Vein endothelial cell (primary cell): ENCODE results near the gene PPP2R1A. TPM values are rescaled to one million over a fixed set of nuclear protein-coding genes. Genes with fewer than 3 reads are reported as not detected.

ENCODE experiments used
- small RNA-seq: library from RNA; depleted of rRNA; stranded (forward); fragments of <200 nt; gene quantifications from one replicate; pipeline ENCODE3, GENCODE V24; 2012
- total RNA-seq: library from RNA; depleted of rRNA; stranded (reverse); fragments of >200 nt; gene quantifications from 2 replicates; pipeline ENCODE4 v1.2.3, GENCODE V29; 2012

Gene PPP2R1A
- total RNA-seq, result 237 and 244 TPM in 2 replicates

DNA sequence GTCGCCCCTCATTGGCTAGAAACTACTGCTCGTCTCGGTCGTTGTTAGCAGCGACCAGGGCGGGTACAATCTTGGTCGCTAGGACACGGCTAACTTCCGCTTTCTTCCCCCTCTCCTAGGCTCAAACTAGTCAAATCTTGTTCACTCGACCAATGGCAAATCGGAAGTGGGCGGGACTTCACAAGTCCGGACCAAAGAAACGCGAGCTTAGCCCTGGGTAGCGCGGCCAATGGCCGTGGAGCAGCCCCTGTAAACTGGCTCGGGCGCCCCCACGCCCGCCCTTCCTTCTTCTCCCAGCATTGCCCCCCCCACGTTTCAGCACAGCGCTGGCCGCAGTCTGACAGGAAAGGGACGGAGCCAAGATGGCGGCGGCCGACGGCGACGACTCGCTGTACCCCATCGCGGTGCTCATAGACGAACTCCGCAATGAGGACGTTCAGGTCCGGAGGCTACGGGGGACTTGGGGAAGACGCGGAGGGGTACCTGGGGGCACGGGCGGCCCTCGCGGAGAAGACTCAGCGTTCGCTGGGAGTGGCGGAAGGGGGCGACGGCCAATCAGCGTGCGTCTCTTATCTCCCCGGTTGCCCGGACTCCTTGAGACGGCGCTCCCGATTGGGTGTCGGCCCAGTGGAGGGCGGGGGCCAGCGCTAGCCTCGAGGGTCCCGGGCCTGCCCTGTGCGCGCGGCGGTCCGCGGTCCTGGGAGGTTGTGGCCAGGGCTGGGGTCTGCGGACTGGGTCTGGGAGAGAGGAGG lies at the start of gene PPP2R1A:
Gene PPP2R1A, plus strand, starts transcription at position 318 of the 752 bp plus-strand sequence. Its CDS starts 45 bp downstream, at position 363.

DNA sequence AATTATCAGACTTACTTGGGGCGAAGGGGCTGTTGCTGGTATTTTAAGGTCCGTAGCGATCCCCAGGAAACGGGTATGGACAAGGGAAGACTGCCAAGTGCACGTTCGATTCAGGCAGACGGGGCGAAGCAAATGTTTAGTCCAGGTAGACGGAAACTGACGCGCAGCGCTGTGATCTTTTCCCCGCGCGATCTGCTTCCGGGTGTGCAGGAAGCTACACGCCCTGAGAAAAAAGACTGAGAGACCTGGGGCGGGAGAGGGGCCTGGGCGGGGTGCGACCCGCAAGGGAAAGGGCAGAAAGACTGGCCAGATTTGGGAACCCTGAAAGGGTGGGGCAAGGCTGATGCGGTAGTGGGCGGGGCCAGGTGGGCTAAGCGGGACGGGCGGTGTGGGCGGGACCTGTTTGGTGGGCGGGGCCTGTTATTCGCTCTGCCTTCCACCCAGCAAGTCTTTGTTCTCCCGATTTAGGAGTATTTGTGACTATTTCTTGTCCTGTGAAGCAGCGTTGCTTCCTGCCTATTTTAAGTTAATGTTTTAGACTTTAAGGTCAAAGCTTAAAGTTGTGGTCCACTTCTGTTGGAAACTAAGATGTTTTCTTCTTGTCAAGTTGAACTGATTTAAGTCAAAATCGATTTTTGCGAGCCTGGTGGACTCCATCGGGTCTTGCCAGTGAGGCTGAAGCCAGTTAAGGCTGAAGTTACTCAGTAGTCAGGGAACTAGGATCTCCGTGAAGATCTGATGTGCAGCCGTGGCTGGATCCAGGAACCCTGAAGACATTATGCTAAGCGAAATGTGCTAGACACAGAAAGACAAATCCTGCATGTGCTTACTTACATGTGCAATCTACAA lies 18.3 kb upstream of the PPP2R1A start, which contains the start of gene ZNF836:
Gene ZNF836, minus strand, starts transcription at position 301 of the 849 bp plus-strand sequence. CDS start 3,549 bp downstream, outside the sequence.

DNA sequence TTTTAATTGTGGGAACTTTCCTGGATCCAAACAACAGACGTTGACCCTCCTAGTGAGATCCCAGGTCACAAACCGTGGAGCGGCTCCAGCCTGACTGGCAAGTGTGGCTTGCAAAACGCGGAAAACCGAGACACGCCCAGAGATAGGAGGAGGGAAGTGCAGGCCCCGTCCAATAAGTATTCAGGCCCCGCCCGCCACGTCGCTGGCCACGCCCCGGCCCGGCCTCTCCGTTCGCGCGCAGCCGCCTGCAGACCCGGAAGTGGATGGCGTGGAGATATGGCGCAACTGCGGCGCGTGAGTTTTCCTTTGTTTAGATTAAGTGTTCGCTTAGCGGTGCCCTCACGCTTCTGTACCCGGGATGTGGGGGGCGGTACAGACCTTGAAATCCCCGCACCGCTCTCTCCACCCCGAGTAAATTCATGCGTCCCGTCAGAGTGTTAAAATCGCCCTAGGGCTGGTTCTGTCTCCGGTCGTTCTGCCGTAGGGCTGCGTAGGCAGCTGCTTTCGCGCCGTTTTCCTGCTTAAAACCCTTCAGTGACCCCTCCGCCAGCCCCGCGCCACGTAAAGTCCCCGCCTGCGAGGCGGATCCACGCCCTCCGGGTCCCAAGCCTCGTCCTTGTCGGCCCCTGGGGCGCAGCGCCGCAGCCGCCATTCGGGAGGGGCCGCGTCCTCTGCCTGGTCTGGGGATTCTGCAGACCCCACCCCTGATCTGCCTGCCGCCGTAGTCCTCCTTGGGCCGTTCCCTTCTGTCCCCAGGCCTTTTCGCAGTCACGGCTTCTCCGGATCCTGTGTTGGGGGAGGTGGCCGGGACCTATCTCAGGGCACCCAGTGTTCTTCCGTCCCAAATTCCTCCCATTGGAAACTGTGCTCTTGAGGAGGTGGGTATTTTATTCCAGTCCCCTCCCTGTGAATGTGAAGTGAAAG lies 79.7 kb downstream of the PPP2R1A start, which contains the start of gene ZNF766:
Gene ZNF766, plus strand, starts transcription at position 250 of the 924 bp plus-strand sequence. Its CDS starts 27 bp downstream, at position 277.

Small RNA genes lying within 50 kb of the gene (small RNA-seq; reads per million reads assigned to genes)
- gene MIR6801 (not detected), gene RF00019 (not detected), gene RPL37P23 (1.2 reads per million, percentile 66 among the genes with 10 or more reads in this experiment)

Other genes starting within 250 kb of the PPP2R1A start
- 6.6 and 9.1 TPM in 2 replicates for gene ZNF350, start 203.2 kb upstream of the PPP2R1A start, total RNA-seq
- 5.3 and 10.8 TPM in 2 replicates for gene ZNF615, start 181.8 kb upstream of the PPP2R1A start, total RNA-seq
- gene ZNF614, start 161.7 kb upstream of the PPP2R1A start, total RNA-seq, result 10.1 and 12.3 TPM in 2 replicates
- 4.9 and 5.7 TPM in 2 replicates for gene ZNF432, start 141.2 kb upstream of the PPP2R1A start, total RNA-seq
- gene ZNF841, start 94.3 kb upstream of the PPP2R1A start, total RNA-seq, result 17.8 and 20.9 TPM in 2 replicates
- 8.5 and 11.1 TPM in 2 replicates for gene ZNF616, start 50.1 kb upstream of the PPP2R1A start, total RNA-seq
- 4.9 and 6.8 TPM in 2 replicates for gene ZNF836, start 18.4 kb upstream of the PPP2R1A start, total RNA-seq
- gene ZNF766, start 79.5 kb downstream of the PPP2R1A start, total RNA-seq, result 9.8 and 10.5 TPM in 2 replicates
- 7.2 and 7.8 TPM in 2 replicates for gene ZNF480, start 107.1 kb downstream of the PPP2R1A start, total RNA-seq
- 2.9 and 3.3 TPM in 2 replicates for gene ZNF610, start 146.2 kb downstream of the PPP2R1A start, total RNA-seq
- 14.0 and 17.3 TPM in 2 replicates for gene ZNF880, start 179.9 kb downstream of the PPP2R1A start, total RNA-seq
- 18.6 and 41.7 TPM in 2 replicates for gene ZNF528, start 207.8 kb downstream of the PPP2R1A start, total RNA-seq
- not detected in 2 replicates for gene ZNF534, start 239.1 kb downstream of the PPP2R1A start, total RNA-seq